HL-60 (cell line): ENCODE data around the gene AANAT.

ENCODE experiments used
- SPI1 ChIP-seq: IDR thresholded peaks from 2 replicates; pipeline ENCODE4 v1.6.1; 2012; ENCODE audit warnings: low read depth, mild to moderate bottlenecking, borderline replicate concordance
- TF ChIP-seq, protein P1 (sequence below): IDR thresholded peaks from one replicate; pipeline ENCODE4 v1.5.1; 2011; ENCODE audit warnings: low read length, control low read depth, inconsistent platforms; ENCODE audit not compliant: insufficient read depth

- TF ChIP-seq, protein P1, sequence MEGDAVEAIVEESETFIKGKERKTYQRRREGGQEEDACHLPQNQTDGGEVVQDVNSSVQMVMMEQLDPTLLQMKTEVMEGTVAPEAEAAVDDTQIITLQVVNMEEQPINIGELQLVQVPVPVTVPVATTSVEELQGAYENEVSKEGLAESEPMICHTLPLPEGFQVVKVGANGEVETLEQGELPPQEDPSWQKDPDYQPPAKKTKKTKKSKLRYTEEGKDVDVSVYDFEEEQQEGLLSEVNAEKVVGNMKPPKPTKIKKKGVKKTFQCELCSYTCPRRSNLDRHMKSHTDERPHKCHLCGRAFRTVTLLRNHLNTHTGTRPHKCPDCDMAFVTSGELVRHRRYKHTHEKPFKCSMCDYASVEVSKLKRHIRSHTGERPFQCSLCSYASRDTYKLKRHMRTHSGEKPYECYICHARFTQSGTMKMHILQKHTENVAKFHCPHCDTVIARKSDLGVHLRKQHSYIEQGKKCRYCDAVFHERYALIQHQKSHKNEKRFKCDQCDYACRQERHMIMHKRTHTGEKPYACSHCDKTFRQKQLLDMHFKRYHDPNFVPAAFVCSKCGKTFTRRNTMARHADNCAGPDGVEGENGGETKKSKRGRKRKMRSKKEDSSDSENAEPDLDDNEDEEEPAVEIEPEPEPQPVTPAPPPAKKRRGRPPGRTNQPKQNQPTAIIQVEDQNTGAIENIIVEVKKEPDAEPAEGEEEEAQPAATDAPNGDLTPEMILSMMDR = no peak
- no peak for TF ChIP-seq SPI1
These were observed 29.1 kb downstream of the AANAT start for GRCh38 chr17:76496464-76496863.
